Activated CD8-positive, alpha-beta T cell treated with anti-CD3 and anti-CD28 coated beads for 36 hours (primary cell): Measurements from ENCODE around the gene KLHL40. TPM values are rescaled to one million over a fixed set of nuclear protein-coding genes. Genes with fewer than 3 reads are reported as not detected.
"Not testable (repeated sequence)": the region's sequence is repeated elsewhere in the genome, so short reads cannot be mapped to it uniquely, and the experiment has no call there.

Experiments used
- ATAC-seq: fragments of 200-7000 bp; cut with Tn5 transposase; one replicate; pipeline ENCODE4 v1.10.0; 2021; ENCODE audit warnings: mild to moderate bottlenecking, moderate library complexity
- CTCF ChIA-PET: fragments of 350-600 bp; sonication (Branson Sonifier 250); formaldehyde crosslinking; loops from one replicate; lab custom pipeline; 2021; ENCODE audit warnings: antibody characterized with exemption; lab: Charles Lee
- POLR2A ChIA-PET: fragments of 350-600 bp; sonication (Branson Sonifier 250); formaldehyde crosslinking; loops from one replicate; lab custom pipeline; 2021; ENCODE audit warnings: antibody characterized with exemption; lab: Charles Lee
- DNase-seq: peaks from one replicate; pipeline ENCODE4 v3.0.0-alpha.2; 2020
- H3K27ac Mint-ChIP-seq: one replicate; pipeline ENCODE4 v1.8.0; 2021; ENCODE audit warnings: mild to moderate bottlenecking, mixed read lengths
- H3K27me3 Mint-ChIP-seq: one replicate; pipeline ENCODE4 v1.8.0; 2021; ENCODE audit warnings: mixed read lengths
- H3K36me3 Mint-ChIP-seq: one replicate; pipeline ENCODE4 v1.8.0; 2021; ENCODE audit warnings: low read depth, mixed read lengths
- H3K4me1 Mint-ChIP-seq: one replicate; pipeline ENCODE4 v1.8.0; 2021; ENCODE audit warnings: low read depth, mixed read lengths
- H3K4me3 Mint-ChIP-seq: one replicate; pipeline ENCODE4 v1.8.0; 2021; ENCODE audit warnings: mild to moderate bottlenecking, moderate library complexity, mixed read lengths
- H3K9me3 Mint-ChIP-seq: one replicate; pipeline ENCODE4 v1.8.0; 2021; ENCODE audit warnings: mixed read lengths
- intact Hi-C: fragments of 100-400 bp; cut with micrococcal nuclease; formaldehyde crosslinking; loops from one replicate; pipeline ENCODE4 v1.10.0; 2022
- total RNA-seq, 2 experiments: library from RNA; stranded (reverse); gene quantifications; one replicate each; pipeline ENCODE4 v1.2.3, GENCODE V29; 2021
- TF ChIP-seq, protein P1 (sequence below): fragments of 200-600 bp; IDR thresholded peaks from one replicate; pipeline ENCODE4 v1.8.0; 2022; ENCODE audit warnings: antibody characterized with exemption, mild to moderate bottlenecking

The KLHL40 gene
- total RNA-seq, 2 experiments from 2014 or later: not detected

DNA sequence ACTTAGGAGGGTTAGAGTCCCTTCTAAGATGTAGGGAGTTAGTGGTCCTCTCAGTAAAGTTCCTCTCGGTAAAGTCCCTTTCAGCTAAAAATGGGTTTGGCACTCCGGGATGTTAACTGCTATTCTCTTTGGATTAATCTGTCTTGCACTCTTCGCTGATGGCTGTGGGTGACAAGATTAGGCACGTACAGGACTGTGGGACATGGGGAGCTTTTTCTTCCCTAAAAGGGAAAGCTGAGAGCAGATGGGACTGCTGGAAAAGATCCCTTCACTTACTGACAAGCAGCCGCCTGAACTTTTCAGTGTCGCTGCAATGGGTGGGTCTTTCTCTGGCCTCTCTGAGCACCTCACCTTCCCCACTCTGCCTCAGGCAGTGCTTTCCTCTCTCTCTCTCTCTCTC is 33.7 kb downstream of the KLHL40 start:
- POLR2A ChIA-PET: interaction anchor here (0.6 kb wide), 1 partner anchor 368 kb away, joined by 3 read pairs; no protein-coding TSS in a partner anchor
- Mint-ChIP-seq H3K27me3 (peaks cover 1% of the 10 kb centered on the region), H3K27ac (no peak overlapping the region), H3K9me3 (no peaks in the 10 kb centered on the region), H3K4me1 (no peaks in the 10 kb centered on the region), H3K4me3 (no peak overlapping the region), H3K36me3 (no peaks in the 10 kb centered on the region)
- DNase-seq: no peak
- intact Hi-C loops: no loop called here
- TF ChIP-seq, protein P1, sequence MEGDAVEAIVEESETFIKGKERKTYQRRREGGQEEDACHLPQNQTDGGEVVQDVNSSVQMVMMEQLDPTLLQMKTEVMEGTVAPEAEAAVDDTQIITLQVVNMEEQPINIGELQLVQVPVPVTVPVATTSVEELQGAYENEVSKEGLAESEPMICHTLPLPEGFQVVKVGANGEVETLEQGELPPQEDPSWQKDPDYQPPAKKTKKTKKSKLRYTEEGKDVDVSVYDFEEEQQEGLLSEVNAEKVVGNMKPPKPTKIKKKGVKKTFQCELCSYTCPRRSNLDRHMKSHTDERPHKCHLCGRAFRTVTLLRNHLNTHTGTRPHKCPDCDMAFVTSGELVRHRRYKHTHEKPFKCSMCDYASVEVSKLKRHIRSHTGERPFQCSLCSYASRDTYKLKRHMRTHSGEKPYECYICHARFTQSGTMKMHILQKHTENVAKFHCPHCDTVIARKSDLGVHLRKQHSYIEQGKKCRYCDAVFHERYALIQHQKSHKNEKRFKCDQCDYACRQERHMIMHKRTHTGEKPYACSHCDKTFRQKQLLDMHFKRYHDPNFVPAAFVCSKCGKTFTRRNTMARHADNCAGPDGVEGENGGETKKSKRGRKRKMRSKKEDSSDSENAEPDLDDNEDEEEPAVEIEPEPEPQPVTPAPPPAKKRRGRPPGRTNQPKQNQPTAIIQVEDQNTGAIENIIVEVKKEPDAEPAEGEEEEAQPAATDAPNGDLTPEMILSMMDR: no peak
- ATAC-seq: no peak
- CTCF ChIA-PET: no interaction called here

DNA sequence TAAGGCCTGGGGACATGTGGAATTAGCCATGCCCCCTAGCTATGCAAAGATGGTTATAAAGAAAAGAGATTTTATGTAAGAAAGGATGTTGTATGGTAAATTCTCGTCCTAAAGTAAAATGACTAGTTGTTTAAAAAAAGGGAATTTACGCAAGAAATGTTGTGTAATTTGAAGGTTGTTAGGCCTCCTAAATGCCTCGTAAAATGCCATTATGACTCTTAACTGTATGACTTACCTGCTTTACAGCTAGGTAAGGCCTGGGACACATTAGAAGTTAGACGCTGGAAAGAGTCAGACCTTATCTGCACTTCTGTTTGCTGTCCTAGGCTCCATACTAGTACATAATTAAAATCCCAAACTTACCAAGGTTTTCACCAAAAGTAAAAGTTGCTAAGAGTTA is 34.8 kb downstream of the KLHL40 start:
- Mint-ChIP-seq H3K9me3 (no peaks in the 10 kb centered on the region), H3K27me3 (peaks cover 2% of the 10 kb centered on the region), H3K36me3 (no peaks in the 10 kb centered on the region), H3K4me3 (no peak overlapping the region), H3K27ac (no peak overlapping the region), H3K4me1 (no peaks in the 10 kb centered on the region)
- TF ChIP-seq, protein P1: no peak
- ChIA-PET CTCF (no interaction called here), POLR2A (no interaction called here)
- DNase-seq (no peak), ATAC-seq (no peak)
- intact Hi-C loops: no loop called here

DNA sequence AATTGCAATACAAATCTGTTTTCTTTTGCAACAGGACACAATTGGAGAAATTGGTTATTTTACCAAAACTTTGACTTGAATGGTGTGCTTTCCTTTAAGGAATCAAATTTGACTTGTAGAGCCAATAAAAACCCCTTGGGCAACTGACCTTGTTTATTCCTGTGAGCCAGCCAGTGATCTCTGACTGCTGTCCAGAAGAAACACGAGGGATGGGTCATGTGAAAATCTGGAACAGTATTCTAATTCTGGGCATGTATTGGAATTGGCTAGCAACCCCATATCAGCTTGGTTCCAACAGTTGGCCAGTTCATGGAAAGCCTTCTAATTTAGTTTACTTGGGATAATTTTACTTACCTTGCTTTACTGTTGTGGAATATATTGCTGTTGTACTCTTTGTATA is 36.4 kb downstream of the KLHL40 start:
- no peaks in the 10 kb centered on the region for H3K4me1 Mint-ChIP-seq
- DNase-seq (no peak), ATAC-seq (no peak)
- CTCF ChIA-PET: interaction anchor here (1.8 kb wide), 1 partner anchor 10 kb away, joined by 4 read pairs; no protein-coding TSS in a partner anchor
- H3K9me3 Mint-ChIP-seq: no peaks in the 10 kb centered on the region
- no peak overlapping the region for H3K27ac Mint-ChIP-seq
- POLR2A ChIA-PET: interaction anchor here (0.8 kb wide), 1 partner anchor 16 kb away, joined by 3 read pairs; no protein-coding TSS in a partner anchor
- H3K4me3 Mint-ChIP-seq: no peak overlapping the region
- TF ChIP-seq, protein P1: no peak
- intact Hi-C loops: no loop called here
- no peaks in the 10 kb centered on the region for H3K36me3 Mint-ChIP-seq
- H3K27me3 Mint-ChIP-seq: peaks cover 7% of the 10 kb centered on the region

DNA sequence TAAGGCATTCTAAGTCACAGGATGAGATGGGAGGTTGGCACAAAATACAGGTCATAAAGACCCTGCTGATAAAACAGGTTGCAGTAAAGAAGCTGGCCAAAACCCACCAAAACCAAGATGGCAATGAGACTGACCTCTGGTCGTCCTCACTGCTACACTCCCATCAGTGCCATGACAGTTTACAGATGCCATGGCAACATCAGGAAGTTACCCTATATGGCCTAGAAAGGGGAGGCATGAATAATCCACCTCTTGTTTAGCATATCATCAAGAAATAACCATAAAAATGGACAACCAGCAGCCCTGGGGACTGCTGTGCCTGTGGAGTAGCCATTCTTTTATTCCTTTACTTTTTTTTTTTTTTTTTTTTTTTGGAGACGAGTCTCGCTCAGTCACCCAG is 37.1 kb downstream of the KLHL40 start:
- H3K27ac Mint-ChIP-seq, H3K9me3 Mint-ChIP-seq, DNase-seq, ATAC-seq, H3K27me3 Mint-ChIP-seq, H3K4me1 Mint-ChIP-seq, POLR2A ChIA-PET, H3K4me3 Mint-ChIP-seq, intact Hi-C loops, H3K36me3 Mint-ChIP-seq: not testable (repeated sequence)
- CTCF ChIA-PET: interaction anchor here (1.8 kb wide), 1 partner anchor 10 kb away, joined by 4 read pairs; no protein-coding TSS in a partner anchor

DNA sequence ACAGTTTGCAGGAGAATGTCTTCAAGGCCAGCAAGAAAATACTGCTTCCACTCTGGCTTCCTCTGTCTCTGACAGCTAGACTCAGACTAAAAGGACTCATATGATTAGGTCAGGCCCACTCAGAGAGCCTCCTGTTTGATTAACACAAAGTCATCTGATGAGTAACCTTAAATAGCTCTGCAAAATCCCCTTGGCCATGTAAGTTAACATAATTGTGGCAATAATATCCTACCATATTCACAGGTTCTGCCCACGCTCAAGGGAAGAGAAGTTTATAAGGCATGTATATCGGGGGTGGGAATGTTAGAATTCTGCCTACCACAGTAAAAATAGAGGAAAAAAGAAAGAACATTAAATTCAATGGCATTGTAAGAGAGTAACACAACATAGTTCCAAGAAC is 37.9 kb downstream of the KLHL40 start:
- intact Hi-C loops: no loop called here
- no peaks in the 10 kb centered on the region for H3K36me3 Mint-ChIP-seq
- TF ChIP-seq, protein P1: no peak
- no peak for ATAC-seq
- H3K9me3 Mint-ChIP-seq: no peaks in the 10 kb centered on the region
- ChIA-PET CTCF (no interaction called here), POLR2A (no interaction called here)
- peaks cover 7% of the 10 kb centered on the region for H3K27me3 Mint-ChIP-seq
- no peak overlapping the region for H3K27ac Mint-ChIP-seq
- H3K4me3 Mint-ChIP-seq: no peak overlapping the region
- DNase-seq: no peak
- no peaks in the 10 kb centered on the region for H3K4me1 Mint-ChIP-seq
